DND-41 (cell line): ENCODE results near the gene FNBP1.

Source experiments
- ATAC-seq: fragments of 200-7000 bp; cut with Tn5 transposase; 3 replicates; pipeline ENCODE4 v1.9.1; 2021; ENCODE audit warnings: low read depth; ENCODE audit not compliant: insufficient read depth
- DNase-seq: peaks from one replicate; pipeline ENCODE4 v3.0.0-alpha.2; 2020
- H2AFZ ChIP-seq: 2 replicates; pipeline ENCODE4 v1.6.0; 2012; ENCODE audit warnings: low read depth, low read length
- H3K27ac ChIP-seq: 2 replicates; pipeline ENCODE4 v1.5.1; 2012; ENCODE audit warnings: low read length, inconsistent platforms
- H3K27me3 ChIP-seq: fragments of 200-600 bp; sonication (generic); 2 replicates; pipeline ENCODE4 v1.6.0; 2012; ENCODE audit warnings: low read length, mild to moderate bottlenecking, inconsistent platforms; ENCODE audit not compliant: insufficient read depth, poor library complexity
- H3K36me3 ChIP-seq: 2 replicates; pipeline ENCODE4 v1.5.1; 2012; ENCODE audit warnings: low read length, inconsistent platforms; ENCODE audit not compliant: insufficient read depth
- H3K4me1 ChIP-seq: 2 replicates; pipeline ENCODE4 v1.5.1; 2012; ENCODE audit warnings: mild to moderate bottlenecking, low read length; ENCODE audit not compliant: insufficient read depth
- H3K4me2 ChIP-seq: 2 replicates; pipeline ENCODE4 v1.6.0; 2012; ENCODE audit warnings: mild to moderate bottlenecking, moderate library complexity, low read length, inconsistent platforms; ENCODE audit not compliant: insufficient read depth
- H3K4me3 ChIP-seq, 2 experiments: fragments of 200-600 bp in 1 of 2; shearing (Covaris generic) in 1 of 2; 2 replicates each; pipeline ENCODE4 v1.5.1; 2012 to 2016; ENCODE audit warnings: inconsistent platforms in 2 of 2, low read length in 2 of 2, mild to moderate bottlenecking in 2 of 2, low read depth in 1 of 2, moderate library complexity in 1 of 2
- H3K79me2 ChIP-seq: 2 replicates; pipeline ENCODE4 v1.6.0; 2012; ENCODE audit warnings: low read length, inconsistent platforms; ENCODE audit not compliant: insufficient read depth
- H3K9ac ChIP-seq: 2 replicates; pipeline ENCODE4 v1.6.0; 2012; ENCODE audit warnings: low read depth, mild to moderate bottlenecking, inconsistent platforms, low read length, moderate library complexity
- H3K9me3 ChIP-seq: 2 replicates; pipeline ENCODE4 v1.5.1; 2012; ENCODE audit warnings: low read length, moderate library complexity, mild to moderate bottlenecking, inconsistent platforms; ENCODE audit not compliant: insufficient read depth, severe bottlenecking
- H4K20me1 ChIP-seq: 2 replicates; pipeline ENCODE4 v1.6.0; 2012; ENCODE audit warnings: low read length; ENCODE audit not compliant: insufficient read depth
- EZH2 ChIP-seq: IDR thresholded peaks from 3 replicates; pipeline ENCODE4 v1.6.1; 2012; ENCODE audit warnings: borderline replicate concordance, low read depth, mild to moderate bottlenecking, moderate library complexity, low read length, inconsistent platforms; ENCODE audit not compliant: severe bottlenecking
- TF ChIP-seq, protein P1 (sequence below): IDR thresholded peaks from 2 replicates; pipeline ENCODE4 v1.5.1; 2012; ENCODE audit warnings: borderline replicate concordance, low read length, moderate library complexity, mild to moderate bottlenecking; ENCODE audit not compliant: poor library complexity, severe bottlenecking; ENCODE audit errors: extremely low read depth

FNBP1 gene

DNA sequence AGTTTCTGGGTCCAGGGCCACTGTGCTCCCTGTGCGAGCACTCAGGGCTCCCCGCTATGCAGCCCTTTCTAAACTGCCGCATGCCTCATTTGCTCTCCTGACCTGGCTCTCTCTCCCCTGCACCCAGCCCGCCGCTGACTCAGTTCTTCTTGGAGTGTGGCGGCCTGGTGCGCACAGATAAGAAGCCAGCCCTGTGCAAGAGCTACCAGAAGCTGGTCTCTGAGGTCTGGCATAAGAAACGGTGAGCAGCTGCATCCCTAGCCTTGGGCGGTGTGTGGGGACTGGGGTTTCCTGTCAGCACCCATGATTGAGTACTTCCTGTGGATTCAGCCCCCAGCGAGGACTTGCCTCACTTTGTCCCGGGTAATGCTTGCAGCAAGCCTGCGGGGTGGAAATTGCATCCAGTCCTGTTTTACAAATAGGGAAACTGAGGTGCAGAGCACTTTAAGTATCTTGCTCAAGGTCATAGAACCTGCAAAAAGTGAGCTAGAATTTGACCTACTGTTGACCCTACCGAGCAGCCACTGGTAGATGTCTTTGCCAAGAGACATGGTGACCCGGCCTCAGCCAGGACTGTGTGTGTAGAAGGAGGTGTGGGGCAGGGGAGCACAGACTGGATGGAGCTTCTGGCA lies 179.8 kb downstream of the FNBP1 start:
- H3K27me3 ChIP-seq, result no peaks in the 10 kb centered on the region
- no peaks in the 10 kb centered on the region for H4K20me1 ChIP-seq
- no peaks in the 10 kb centered on the region for H3K9me3 ChIP-seq
- H3K9ac ChIP-seq, result peak overlapping the region; percentile 41
- peak overlapping the region in 1 of 2 experiments; percentile 36; a peak in 1 of 4 replicates for H3K4me3 ChIP-seq
- no peak overlapping the region for H2AFZ ChIP-seq
- peak overlapping the region; percentile 57 for H3K4me2 ChIP-seq
- ATAC-seq, result peak; percentile 98
- H3K4me1 ChIP-seq, result peaks cover 38% of the 10 kb centered on the region
- peaks cover 46% of the 10 kb centered on the region for H3K36me3 ChIP-seq
- no peak for TF ChIP-seq EZH2
- TF ChIP-seq, protein P1, sequence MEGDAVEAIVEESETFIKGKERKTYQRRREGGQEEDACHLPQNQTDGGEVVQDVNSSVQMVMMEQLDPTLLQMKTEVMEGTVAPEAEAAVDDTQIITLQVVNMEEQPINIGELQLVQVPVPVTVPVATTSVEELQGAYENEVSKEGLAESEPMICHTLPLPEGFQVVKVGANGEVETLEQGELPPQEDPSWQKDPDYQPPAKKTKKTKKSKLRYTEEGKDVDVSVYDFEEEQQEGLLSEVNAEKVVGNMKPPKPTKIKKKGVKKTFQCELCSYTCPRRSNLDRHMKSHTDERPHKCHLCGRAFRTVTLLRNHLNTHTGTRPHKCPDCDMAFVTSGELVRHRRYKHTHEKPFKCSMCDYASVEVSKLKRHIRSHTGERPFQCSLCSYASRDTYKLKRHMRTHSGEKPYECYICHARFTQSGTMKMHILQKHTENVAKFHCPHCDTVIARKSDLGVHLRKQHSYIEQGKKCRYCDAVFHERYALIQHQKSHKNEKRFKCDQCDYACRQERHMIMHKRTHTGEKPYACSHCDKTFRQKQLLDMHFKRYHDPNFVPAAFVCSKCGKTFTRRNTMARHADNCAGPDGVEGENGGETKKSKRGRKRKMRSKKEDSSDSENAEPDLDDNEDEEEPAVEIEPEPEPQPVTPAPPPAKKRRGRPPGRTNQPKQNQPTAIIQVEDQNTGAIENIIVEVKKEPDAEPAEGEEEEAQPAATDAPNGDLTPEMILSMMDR, result no peak
- no peaks in the 10 kb centered on the region for H3K79me2 ChIP-seq
- peak overlapping the region; percentile 97 for H3K27ac ChIP-seq
- peak; percentile 94 for DNase-seq

DNA sequence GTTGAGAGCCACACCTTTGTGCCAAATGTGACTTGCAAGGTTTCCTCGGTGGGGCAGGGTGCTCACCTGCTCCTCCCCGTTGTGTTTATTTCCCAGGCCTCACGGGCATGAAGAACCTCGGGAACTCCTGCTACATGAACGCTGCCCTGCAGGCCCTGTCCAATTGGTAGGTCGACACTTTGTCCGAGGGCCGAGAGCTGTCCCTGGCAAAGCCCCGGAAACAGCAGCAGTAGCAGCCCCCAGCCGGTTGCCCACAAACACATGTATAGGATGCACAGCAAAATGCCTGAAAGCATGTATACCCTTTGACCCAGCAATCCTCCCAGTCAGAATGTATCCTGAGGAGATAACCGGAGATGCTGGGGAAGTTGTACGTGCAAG lies 181.6 kb downstream of the FNBP1 start:
- Histone ChIP-seq H2AFZ (no peak overlapping the region), H3K9ac (no peak overlapping the region), H3K36me3 (peaks cover 51% of the 10 kb centered on the region), H3K27me3 (no peaks in the 10 kb centered on the region), H3K4me1 (peaks cover 46% of the 10 kb centered on the region), H4K20me1 (no peaks in the 10 kb centered on the region), H3K27ac (peak overlapping the region; percentile 50), H3K9me3 (no peaks in the 10 kb centered on the region), H3K79me2 (no peaks in the 10 kb centered on the region), H3K4me2 (no peak overlapping the region), H3K4me3 (no peak overlapping the region)
- TF ChIP-seq, protein P1, result no peak
- no peak for TF ChIP-seq EZH2
- DNase-seq, result no peak
- no peak for ATAC-seq

GRCh38 chr9:129860653-129861446 lies 182.1 kb downstream of the FNBP1 start:
- Histone ChIP-seq H3K9me3 (no peaks in the 10 kb centered on the region), H3K4me3 (no peak overlapping the region), H3K27me3 (no peaks in the 10 kb centered on the region), H3K27ac (peak overlapping the region; percentile 50), H3K4me1 (peaks cover 51% of the 10 kb centered on the region), H4K20me1 (no peaks in the 10 kb centered on the region), H3K79me2 (no peaks in the 10 kb centered on the region), H3K36me3 (peaks cover 49% of the 10 kb centered on the region), H2AFZ (no peak overlapping the region), H3K4me2 (no peak overlapping the region), H3K9ac (no peak overlapping the region)
- ATAC-seq (no peak), DNase-seq (no peak)
- TF ChIP-seq, protein P1, result no peak
- no peak for TF ChIP-seq EZH2
